Kidney epithelial cell (primary cell): ENCODE data around the gene CYB5D1. TPM values are rescaled to one million over a fixed set of nuclear protein-coding genes. Genes with fewer than 3 reads are reported as not detected.
A peak's percentile ranks its signal among the peaks of the same experiment; 100 is the strongest.
"Not testable (repeated sequence)": the region's sequence is repeated elsewhere in the genome, so short reads cannot be mapped to it uniquely, and the experiment has no call there.

ENCODE experiments used
- DNase-seq: peaks from one replicate; pipeline ENCODE4 v3.0.0-alpha.2; 2010; ENCODE audit warnings: low read depth
- H3K27me3 ChIP-seq: 2 replicates; pipeline ENCODE4 v1.6.0; 2011; ENCODE audit warnings: low read length; ENCODE audit not compliant: control insufficient read depth, insufficient read depth
- H3K36me3 ChIP-seq: 2 replicates; pipeline ENCODE4 v1.5.1; 2011; ENCODE audit warnings: low read length; ENCODE audit not compliant: control insufficient read depth, insufficient read depth
- H3K4me3 ChIP-seq: 2 replicates; pipeline ENCODE4 v1.5.1; 2011; ENCODE audit warnings: low read depth, mild to moderate bottlenecking, control low read depth, low read length
- total RNA-seq: library from RNA; depleted of rRNA; stranded (reverse); fragments of >200 nt; gene quantifications from 2 replicates; pipeline ENCODE4 v1.2.3, GENCODE V29; 2015
- TF ChIP-seq, protein P1 (sequence below): IDR thresholded peaks from 2 replicates; pipeline ENCODE4 v1.5.1; 2011; ENCODE audit warnings: mild to moderate bottlenecking, moderate library complexity, low read length, control low read depth, inconsistent platforms; ENCODE audit not compliant: insufficient read depth, poor library complexity, severe bottlenecking

The CYB5D1 gene
- total RNA-seq, 1 donor from 2014 or later: 7.4 TPM

DNA sequence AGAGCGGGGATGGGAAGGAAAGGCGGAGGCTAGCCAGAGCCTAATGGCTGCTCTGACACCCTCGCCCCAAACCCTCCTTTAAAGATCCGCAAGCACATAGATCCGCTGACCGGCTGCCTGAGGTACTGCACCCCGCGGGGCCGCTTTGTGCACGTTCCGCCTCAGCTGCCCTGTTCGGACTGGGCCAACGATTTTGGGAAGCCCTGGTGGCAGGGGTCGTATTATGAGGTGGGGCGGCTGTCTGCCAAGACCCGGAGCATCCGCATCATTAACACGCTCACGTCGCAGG lies 663 bp downstream of the CYB5D1 start:
- Histone ChIP-seq H3K27me3 (no peaks in the 10 kb centered on the region), H3K36me3 (no peaks in the 10 kb centered on the region), H3K4me3 (peak overlapping the region; percentile 66)
- DNase-seq: no peak
- TF ChIP-seq, protein P1, sequence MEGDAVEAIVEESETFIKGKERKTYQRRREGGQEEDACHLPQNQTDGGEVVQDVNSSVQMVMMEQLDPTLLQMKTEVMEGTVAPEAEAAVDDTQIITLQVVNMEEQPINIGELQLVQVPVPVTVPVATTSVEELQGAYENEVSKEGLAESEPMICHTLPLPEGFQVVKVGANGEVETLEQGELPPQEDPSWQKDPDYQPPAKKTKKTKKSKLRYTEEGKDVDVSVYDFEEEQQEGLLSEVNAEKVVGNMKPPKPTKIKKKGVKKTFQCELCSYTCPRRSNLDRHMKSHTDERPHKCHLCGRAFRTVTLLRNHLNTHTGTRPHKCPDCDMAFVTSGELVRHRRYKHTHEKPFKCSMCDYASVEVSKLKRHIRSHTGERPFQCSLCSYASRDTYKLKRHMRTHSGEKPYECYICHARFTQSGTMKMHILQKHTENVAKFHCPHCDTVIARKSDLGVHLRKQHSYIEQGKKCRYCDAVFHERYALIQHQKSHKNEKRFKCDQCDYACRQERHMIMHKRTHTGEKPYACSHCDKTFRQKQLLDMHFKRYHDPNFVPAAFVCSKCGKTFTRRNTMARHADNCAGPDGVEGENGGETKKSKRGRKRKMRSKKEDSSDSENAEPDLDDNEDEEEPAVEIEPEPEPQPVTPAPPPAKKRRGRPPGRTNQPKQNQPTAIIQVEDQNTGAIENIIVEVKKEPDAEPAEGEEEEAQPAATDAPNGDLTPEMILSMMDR: peak; percentile 55

DNA sequence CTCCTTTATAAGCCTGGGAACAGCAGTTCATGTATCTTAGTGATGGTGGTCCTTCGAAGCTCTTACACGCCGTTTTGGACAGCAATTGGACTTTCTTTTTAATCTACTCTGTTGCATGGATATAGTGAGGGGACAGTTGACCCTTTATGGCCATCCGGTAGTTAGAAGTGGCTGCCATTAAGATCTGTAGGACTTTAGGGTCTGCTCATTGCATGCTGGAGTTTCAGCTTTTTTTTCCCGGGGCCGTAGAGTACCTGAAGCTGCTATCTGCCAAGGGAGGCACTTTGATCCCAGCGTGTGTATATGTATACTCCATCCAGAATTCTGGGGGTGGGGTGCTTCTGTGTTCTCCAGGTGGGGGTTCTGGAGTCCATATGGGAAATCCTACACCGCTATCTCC lies 1.2 kb downstream of the CYB5D1 start:
- Histone ChIP-seq H3K27me3 (no peaks in the 10 kb centered on the region), H3K4me3 (peak overlapping the region; percentile 66), H3K36me3 (no peaks in the 10 kb centered on the region)
- TF ChIP-seq, protein P1: no peak
- no peak for DNase-seq

DNA sequence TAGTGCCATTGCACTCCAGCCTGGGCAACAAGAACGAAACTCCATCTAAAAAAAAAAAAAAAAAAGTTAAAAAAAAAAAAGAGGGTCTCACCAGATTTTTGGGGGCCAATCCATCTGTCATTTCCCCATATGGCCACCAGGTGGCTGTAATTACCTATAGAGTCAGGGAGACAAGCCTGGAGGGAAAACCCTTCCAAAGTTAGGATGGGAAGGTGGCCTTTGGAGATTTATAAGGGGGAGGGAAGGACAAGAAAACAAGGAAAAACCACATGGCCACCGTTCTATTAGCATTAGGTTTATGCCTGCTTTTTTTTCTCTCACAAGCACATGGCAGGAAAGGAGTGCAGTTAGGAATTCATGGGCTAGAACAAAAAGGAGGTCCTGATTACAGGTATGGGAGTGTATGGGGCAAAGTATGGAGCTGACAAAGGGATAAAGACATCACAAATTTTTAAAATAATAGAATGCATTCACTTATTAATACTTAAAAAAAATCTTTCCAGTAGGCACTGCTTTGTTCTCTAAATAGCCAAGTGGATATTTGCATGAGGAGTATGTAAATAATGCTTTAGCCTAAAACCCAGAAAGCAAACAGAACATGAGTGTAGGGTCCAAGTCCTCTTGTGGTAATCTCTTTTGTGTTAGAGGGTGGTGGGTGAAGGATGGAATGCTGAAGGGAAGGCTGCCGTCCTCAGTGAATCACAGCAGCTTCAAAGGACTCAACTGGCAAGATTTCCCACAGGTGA lies 5.1 kb downstream of the CYB5D1 start:
- H3K36me3 ChIP-seq: no peaks in the 10 kb centered on the region
- no peaks in the 10 kb centered on the region for H3K27me3 ChIP-seq
- DNase-seq: no peak
- TF ChIP-seq, protein P1: peak; percentile 73
- H3K4me3 ChIP-seq: no peak overlapping the region

DNA sequence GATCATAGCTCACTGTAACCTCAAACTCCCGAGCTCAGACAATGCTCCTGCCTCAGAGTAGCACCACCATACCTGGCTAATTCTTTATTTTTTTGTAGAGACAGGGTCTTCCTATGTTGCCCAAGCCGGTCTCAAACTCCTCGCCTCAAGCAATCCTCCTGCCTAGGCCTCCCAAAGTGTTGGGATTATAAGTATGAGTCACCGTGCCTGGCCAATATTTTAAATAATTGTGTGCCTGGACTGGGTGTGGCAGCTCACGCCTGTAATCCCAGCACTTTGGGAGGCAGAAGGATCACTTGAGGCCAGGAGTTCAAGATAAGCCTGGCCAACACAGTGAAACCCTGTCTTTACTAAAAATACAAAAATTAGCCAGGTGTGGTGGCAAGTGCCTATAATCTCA lies 6.6 kb downstream of the CYB5D1 start:
- H3K36me3 ChIP-seq, H3K4me3 ChIP-seq, DNase-seq, H3K27me3 ChIP-seq: not testable (repeated sequence)

DNA sequence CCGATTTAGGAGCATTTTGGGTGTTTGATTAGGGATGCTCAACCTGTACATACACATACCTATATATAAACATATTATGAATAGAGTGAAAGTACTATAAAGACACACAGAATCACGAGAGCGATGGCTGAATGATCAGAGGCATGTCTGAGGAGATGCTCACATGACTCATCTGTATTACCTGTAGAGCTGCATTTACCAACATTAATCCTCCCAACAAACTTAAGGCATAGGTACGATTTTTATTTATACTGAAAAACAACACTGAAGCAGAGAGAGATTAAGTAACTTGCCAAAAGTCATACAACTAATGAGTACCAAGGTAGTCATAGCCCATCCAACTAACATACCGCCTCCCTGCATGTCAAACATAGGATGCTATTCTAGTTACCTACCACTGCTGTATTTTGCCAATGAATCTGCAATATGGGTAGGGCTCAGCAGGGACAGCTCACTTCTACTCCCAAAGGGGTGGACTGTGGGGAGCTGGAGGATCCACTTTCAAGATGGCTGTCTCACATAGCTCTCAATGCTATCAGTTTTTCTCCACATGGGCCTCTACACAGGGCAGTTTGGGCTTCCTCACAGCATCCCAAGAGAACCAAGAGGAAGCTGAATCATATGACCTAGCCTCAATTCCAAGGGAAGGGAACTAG lies 7.3 kb downstream of the CYB5D1 start:
- no peak overlapping the region for H3K4me3 ChIP-seq
- no peaks in the 10 kb centered on the region for H3K36me3 ChIP-seq
- H3K27me3 ChIP-seq: no peaks in the 10 kb centered on the region
- TF ChIP-seq, protein P1: no peak
- no peak for DNase-seq

DNA sequence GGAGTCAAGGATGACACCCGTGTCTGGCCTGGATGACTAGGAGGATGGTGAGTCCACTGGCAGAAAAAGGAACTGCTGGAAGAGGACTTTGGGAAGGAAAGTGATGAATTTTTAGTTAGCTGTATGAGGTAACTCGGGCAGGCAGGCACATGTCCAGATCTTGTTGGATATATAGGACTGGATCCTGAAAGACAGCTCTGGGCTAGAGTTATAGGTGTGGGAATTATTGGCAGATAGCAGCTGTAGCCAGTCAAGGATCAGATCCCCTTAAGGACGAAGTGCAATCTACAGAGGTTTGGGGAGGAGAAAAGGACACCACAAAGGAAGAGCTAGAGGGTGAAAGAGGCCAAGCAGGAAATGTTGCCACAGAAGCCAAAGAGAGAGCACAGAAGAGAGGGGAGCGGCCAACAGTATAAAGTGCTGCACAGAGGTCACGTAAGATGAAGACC lies 10.1 kb downstream of the CYB5D1 start:
- no peak for DNase-seq
- TF ChIP-seq, protein P1: no peak
- H3K4me3 ChIP-seq: no peak overlapping the region

More for the DNA sequence above, 10.1 kb downstream of the CYB5D1 start:
- Histone ChIP-seq H3K27me3 (no peaks in the 10 kb centered on the region), H3K36me3 (no peaks in the 10 kb centered on the region)
